IMR-90 (cell line): ENCODE results near the gene NOS2.

Experiments
- RCOR1 ChIP-seq: IDR thresholded peaks from 2 replicates; pipeline ENCODE4 v1.6.1; 2012; ENCODE audit warnings: mild to moderate bottlenecking, low read length, improper control_type of control experiment; ENCODE audit not compliant: insufficient replicate concordance
- TF ChIP-seq, protein P1 (sequence below): conservative IDR thresholded peaks from 2 replicates; pipeline ENCODE4 v1.5.1; 2012; ENCODE audit warnings: mild to moderate bottlenecking, low read depth, low read length, improper control_type of control experiment

DNA sequence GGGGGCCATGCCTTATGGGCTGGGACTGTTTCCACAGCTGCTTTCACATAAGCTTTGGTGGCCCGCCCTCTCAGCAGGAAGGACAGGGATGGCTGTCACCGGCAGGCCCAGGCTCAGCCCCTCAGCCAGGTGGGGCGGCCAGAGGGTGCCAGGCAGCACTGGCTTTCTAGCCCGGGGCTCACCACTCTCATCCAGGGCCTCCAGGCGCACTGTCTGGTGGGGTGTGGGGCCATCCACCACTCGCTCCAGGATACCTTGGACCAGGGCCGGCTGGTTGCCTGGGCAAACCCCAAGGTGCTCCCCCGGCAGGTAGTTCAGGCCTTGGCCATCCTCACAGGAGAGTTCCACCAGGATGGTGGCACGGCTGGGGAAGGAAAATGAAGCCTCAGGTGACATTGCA is 35.0 kb downstream of the NOS2 start:
- TF ChIP-seq, protein P1, sequence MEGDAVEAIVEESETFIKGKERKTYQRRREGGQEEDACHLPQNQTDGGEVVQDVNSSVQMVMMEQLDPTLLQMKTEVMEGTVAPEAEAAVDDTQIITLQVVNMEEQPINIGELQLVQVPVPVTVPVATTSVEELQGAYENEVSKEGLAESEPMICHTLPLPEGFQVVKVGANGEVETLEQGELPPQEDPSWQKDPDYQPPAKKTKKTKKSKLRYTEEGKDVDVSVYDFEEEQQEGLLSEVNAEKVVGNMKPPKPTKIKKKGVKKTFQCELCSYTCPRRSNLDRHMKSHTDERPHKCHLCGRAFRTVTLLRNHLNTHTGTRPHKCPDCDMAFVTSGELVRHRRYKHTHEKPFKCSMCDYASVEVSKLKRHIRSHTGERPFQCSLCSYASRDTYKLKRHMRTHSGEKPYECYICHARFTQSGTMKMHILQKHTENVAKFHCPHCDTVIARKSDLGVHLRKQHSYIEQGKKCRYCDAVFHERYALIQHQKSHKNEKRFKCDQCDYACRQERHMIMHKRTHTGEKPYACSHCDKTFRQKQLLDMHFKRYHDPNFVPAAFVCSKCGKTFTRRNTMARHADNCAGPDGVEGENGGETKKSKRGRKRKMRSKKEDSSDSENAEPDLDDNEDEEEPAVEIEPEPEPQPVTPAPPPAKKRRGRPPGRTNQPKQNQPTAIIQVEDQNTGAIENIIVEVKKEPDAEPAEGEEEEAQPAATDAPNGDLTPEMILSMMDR, result no peak
- no peak for TF ChIP-seq RCOR1
